ENCODE measurements around the gene OPRM1.

The OPRM1 gene

DNA sequence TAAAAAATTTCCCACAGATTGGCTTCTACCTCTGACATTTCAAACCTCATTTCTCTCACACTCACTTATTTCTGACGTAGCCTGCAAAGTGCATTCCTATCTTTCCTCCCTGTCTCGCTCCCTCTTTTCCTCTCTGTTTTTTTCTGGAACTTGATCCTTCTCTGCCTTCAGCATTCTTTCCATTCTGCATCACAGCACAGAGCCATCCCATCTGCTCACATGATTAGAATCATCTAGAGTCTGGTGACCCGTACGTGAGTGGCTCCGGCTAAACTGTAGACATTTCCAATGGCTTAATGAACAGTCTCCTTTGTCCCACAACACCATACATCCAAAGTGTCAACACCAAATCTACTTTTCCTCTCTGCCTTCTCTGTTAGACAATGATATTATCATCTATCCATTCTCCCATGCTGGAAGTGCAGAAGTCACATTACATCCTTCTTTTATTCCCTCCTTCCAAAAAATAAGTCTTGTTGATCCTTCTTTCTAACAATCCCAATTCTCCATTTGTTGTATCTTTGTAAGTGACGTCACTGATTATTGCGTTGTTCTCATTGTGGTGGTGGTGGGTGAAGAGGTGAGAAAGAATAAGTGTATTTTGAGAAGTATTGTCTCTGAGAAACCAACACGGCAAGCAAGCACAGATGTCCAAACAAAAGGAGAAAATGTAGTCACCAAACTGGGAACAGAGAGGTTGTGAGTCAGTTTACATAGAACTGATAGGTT lies 41.6 kb downstream of the OPRM1 start:
- H3K27ac ChIP-seq (ENCODE audit: low read depth, low read length), result no peak overlapping the region
- no peaks in the 10 kb centered on the region for H3K27me3 ChIP-seq (ENCODE audit: insufficient read depth, low read length)
- no peaks in the 10 kb centered on the region for H3K4me1 ChIP-seq (ENCODE audit: insufficient read depth, low read length)
- WGBS, result 95% methylated on average over 8 of the region's 8 CpGs
- H3K9me3 ChIP-seq (ENCODE audit: insufficient read depth, low read depth, low read length), result no peaks in the 10 kb centered on the region
- no peaks in the 10 kb centered on the region for H3K36me3 ChIP-seq (ENCODE audit: insufficient read depth, low read length)
- no peak overlapping the region for H3K4me3 ChIP-seq (ENCODE audit: low read length)
- H3K9ac ChIP-seq (ENCODE audit: low read depth, low read length), result no peak overlapping the region

DNA sequence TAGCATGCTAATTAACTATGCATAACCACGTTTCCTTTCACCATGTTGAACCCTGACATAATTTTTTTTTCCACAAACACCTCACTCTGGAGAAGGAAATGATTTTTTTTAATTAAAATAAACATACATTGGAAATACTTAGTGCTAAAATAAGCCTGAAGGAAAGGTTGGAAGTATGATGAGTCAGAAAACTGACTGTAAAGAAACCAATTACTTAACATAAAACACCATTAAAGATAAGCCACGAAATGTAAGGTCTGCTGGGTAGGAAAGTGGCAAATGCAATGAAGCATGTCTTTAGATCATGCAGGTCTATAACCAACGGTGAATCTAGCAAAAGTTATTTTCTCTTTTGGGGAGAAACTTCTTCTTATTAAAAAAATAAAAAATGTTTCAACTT lies 47.5 kb downstream of the OPRM1 start:
- Histone ChIP-seq H3K27me3 (ENCODE audit: insufficient read depth, low read length) (no peaks in the 10 kb centered on the region), H3K4me3 (ENCODE audit: low read length) (no peak overlapping the region), H3K9ac (ENCODE audit: low read depth, low read length) (no peak overlapping the region), H3K9me3 (ENCODE audit: insufficient read depth, low read depth, low read length) (no peaks in the 10 kb centered on the region), H3K27ac (ENCODE audit: low read depth, low read length) (no peak overlapping the region), H3K4me1 (ENCODE audit: insufficient read depth, low read length) (no peaks in the 10 kb centered on the region), H3K36me3 (ENCODE audit: insufficient read depth, low read length) (no peaks in the 10 kb centered on the region)
- WGBS, result 96% methylated on average over 2 of the region's 3 CpGs

DNA sequence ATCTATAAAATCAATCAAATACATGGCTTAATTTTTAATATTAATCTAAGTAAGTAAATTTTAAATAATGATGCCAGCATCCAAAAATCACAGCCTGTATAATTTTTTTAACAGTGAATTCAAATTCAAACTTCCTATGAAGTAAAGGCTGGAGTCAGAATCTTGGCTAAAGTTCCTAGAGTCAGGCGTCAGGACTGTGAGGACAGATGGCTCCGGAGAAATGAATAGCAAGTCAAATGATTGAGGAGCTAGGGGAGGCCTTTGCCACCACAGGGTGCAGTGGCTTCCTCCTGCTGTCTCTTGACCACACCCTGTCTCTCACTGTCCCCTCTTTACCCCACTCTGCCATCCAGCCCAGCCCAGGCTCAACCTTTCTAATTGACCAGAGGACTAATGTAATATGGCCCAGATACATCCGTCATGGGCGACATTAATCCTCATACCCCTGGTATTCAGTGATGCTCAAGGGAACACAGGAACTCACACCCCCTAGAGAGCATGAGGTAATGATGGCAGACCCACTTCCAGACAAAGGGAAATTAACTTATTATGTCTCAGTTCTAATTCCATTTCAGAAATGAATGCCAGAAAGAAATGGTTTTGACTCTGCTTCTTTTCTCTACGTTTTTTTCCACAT lies 53.4 kb downstream of the OPRM1 start:
- Histone ChIP-seq H3K27ac (ENCODE audit: low read depth, low read length) (no peak overlapping the region), H3K9ac (ENCODE audit: low read depth, low read length) (no peak overlapping the region), H3K27me3 (ENCODE audit: insufficient read depth, low read length) (no peaks in the 10 kb centered on the region), H3K9me3 (ENCODE audit: insufficient read depth, low read depth, low read length) (no peaks in the 10 kb centered on the region), H3K4me3 (ENCODE audit: low read length) (no peak overlapping the region), H3K4me1 (ENCODE audit: insufficient read depth, low read length) (no peaks in the 10 kb centered on the region), H3K36me3 (ENCODE audit: insufficient read depth, low read length) (no peaks in the 10 kb centered on the region)
- 85% methylated on average over 5 of the region's 5 CpGs for WGBS

DNA sequence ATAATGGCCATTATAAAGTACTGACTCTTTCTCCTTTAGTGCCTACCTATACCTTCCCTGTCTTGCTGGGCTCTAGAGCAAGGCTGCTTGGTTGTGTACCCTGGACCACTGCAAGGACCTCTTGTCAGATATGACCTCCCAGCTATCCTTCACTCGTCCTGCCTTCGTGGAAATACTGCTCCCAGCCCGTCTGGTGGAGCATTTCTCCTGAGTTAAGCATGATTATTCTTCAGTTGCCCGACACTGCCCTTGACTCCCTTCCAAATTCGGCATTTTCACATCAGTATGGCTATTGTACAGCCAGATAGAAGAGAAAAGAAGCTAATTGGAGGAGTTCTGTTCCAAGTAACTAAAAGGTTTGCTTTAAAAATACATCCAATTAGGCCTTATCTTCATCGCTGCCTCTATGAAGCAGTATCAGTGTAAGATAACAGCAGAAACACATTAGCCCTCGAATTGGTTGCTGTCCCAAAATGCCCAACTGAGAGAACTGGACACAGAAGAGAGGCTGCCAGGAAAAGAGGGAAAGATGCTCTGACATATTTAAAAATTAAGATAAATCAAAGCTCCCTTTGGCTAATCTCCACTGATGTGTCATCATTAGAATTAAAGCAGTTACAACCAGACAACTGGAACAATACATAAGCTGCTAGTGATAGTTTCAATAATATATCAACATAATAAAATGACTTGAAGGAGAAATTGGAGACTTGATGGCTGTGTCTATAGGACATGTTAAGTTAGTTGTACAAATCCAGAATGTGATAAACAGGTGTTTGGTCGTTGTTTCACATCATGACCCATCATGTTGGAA lies 54.4 kb downstream of the OPRM1 start:
- Histone ChIP-seq H3K27me3 (ENCODE audit: insufficient read depth, low read length) (no peaks in the 10 kb centered on the region), H3K4me1 (ENCODE audit: insufficient read depth, low read length) (no peaks in the 10 kb centered on the region), H3K9ac (ENCODE audit: low read depth, low read length) (no peak overlapping the region), H3K4me3 (ENCODE audit: low read length) (no peak overlapping the region), H3K9me3 (ENCODE audit: insufficient read depth, low read depth, low read length) (no peaks in the 10 kb centered on the region), H3K36me3 (ENCODE audit: insufficient read depth, low read length) (no peaks in the 10 kb centered on the region), H3K27ac (ENCODE audit: low read depth, low read length) (no peak overlapping the region)
- 96% methylated on average over 8 of the region's 8 CpGs for WGBS

DNA sequence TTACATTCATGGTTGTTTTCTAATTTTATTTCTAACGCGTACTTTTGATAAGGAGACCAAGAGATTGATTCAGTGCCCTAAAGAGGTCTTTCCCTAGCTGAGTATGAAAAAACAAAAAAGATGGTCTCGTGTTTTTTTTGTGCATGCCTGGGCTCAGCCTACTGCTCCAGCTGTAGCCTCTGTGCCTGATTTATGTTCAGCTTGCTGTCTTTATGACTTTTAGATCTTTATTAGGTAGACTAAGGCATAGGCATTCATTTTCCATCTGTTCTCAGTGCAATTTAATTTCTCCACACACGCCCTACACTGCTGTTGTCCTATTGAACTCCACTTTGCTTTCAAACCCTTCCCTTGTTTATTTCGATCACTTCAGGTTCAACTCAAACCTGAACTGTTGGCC lies 56.5 kb downstream of the OPRM1 start:
- Histone ChIP-seq H3K27me3 (ENCODE audit: insufficient read depth, low read length) (no peaks in the 10 kb centered on the region), H3K9me3 (ENCODE audit: insufficient read depth, low read depth, low read length) (no peaks in the 10 kb centered on the region), H3K4me1 (ENCODE audit: insufficient read depth, low read length) (no peaks in the 10 kb centered on the region), H3K4me3 (ENCODE audit: low read length) (no peak overlapping the region), H3K9ac (ENCODE audit: low read depth, low read length) (no peak overlapping the region), H3K27ac (ENCODE audit: low read depth, low read length) (no peak overlapping the region), H3K36me3 (ENCODE audit: insufficient read depth, low read length) (no peaks in the 10 kb centered on the region)
- 96% methylated on average over 5 of the region's 5 CpGs for WGBS

DNA sequence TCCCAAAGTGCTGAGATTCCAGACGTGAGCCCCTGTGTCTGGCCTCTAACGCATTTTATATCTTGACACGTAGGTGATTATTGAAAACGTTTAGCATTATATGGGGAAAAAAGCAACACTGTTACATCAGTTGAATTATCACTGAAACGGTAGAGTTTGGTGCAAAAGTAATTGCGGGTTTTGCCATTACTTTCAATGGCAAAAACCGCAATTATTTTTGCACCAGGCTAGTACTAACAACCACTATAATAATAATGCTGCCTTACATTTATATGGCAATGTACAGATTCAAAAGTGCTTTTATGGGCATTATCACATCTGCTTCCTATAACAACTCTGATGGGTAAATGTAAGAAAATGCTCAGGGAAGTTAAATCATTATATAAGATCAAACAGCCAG lies 57.3 kb downstream of the OPRM1 start:
- Histone ChIP-seq H3K27me3 (ENCODE audit: insufficient read depth, low read length) (no peaks in the 10 kb centered on the region), H3K27ac (ENCODE audit: low read depth, low read length) (no peak overlapping the region), H3K9me3 (ENCODE audit: insufficient read depth, low read depth, low read length) (no peaks in the 10 kb centered on the region), H3K36me3 (ENCODE audit: insufficient read depth, low read length) (no peaks in the 10 kb centered on the region), H3K9ac (ENCODE audit: low read depth, low read length) (no peak overlapping the region), H3K4me1 (ENCODE audit: insufficient read depth, low read length) (no peaks in the 10 kb centered on the region), H3K4me3 (ENCODE audit: low read length) (no peak overlapping the region)
- WGBS, result 93% methylated on average over 7 of the region's 7 CpGs

DNA sequence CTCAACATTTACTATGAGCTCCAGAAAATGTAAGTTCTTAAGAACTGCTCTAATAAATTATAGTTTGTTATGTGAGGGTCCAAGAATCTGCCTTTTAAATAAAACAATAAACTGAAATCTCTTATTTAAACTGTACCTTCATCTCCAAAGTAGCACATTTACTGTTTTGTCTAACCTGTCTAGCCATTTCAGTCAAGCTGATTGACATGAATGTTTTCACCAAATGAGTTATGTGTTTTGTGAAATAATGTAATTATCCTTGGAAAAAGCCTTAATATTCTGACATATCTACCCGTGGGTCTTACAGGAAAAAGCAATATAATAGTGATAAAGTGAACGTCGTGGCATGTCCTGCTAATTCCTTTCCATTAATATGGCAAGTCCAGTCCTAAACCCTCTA lies 57.8 kb downstream of the OPRM1 start:
- Histone ChIP-seq H3K27me3 (ENCODE audit: insufficient read depth, low read length) (no peaks in the 10 kb centered on the region), H3K36me3 (ENCODE audit: insufficient read depth, low read length) (no peaks in the 10 kb centered on the region), H3K4me1 (ENCODE audit: insufficient read depth, low read length) (no peaks in the 10 kb centered on the region), H3K4me3 (ENCODE audit: low read length) (no peak overlapping the region), H3K27ac (ENCODE audit: low read depth, low read length) (no peak overlapping the region), H3K9ac (ENCODE audit: low read depth, low read length) (no peak overlapping the region), H3K9me3 (ENCODE audit: insufficient read depth, low read depth, low read length) (no peaks in the 10 kb centered on the region)
- WGBS, result 92% methylated on average over 3 of the region's 3 CpGs

DNA sequence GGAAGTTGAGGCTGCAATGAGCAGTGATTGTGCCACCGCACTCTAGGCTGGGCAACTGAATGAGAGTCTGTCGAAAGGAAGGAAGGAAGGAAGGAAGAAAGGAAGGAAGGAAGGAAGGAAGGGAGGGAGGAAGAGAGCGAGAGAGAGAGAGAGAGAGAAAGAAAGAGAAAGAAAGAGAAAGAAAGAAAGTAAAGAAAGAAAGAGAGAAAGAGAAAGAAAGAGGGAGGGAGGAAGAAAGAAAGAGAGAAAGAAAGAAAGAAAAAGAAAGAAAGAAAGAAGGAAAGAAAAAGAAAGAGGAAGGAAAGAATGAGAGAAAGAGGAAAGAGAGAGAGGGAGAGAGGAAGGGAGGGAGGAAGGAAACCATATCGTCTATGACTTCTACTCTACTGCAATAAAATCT lies 60.2 kb downstream of the OPRM1 start:
- H3K9me3 ChIP-seq (ENCODE audit: insufficient read depth, low read depth, low read length), result no peaks in the 10 kb centered on the region
- no peaks in the 10 kb centered on the region for H3K27me3 ChIP-seq (ENCODE audit: insufficient read depth, low read length)
- H3K4me3 ChIP-seq (ENCODE audit: low read length), result no peak overlapping the region
- H3K36me3 ChIP-seq (ENCODE audit: insufficient read depth, low read length), result no peaks in the 10 kb centered on the region
- H3K9ac ChIP-seq (ENCODE audit: low read depth, low read length), result no peak overlapping the region
- 95% methylated on average over 3 of the region's 4 CpGs for WGBS
- no peak overlapping the region for H3K27ac ChIP-seq (ENCODE audit: low read depth, low read length)
- H3K4me1 ChIP-seq (ENCODE audit: insufficient read depth, low read length), result no peaks in the 10 kb centered on the region

DNA sequence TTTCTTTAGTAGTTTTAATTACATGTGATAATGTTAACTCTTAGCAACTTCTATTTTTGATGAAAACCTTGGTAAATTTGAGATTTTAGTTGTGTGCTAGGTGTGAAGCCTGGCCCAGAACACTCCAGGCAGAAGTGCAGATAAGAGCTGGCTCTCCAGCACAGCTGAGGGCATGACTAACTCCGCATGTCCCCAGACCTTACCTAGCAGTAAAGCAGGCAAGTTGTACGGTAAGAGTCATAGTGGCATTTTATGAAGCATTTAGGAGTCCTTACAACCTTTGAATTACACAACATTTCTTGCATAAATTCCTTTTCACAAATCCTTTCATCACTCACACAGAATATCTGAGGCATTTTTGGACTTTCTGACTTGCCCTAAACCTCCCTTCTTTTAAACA lies 67.2 kb downstream of the OPRM1 start:
- no peaks in the 10 kb centered on the region for H3K9me3 ChIP-seq (ENCODE audit: insufficient read depth, low read depth, low read length)
- WGBS, result 93% methylated on average over 2 of the region's 2 CpGs

DNA sequence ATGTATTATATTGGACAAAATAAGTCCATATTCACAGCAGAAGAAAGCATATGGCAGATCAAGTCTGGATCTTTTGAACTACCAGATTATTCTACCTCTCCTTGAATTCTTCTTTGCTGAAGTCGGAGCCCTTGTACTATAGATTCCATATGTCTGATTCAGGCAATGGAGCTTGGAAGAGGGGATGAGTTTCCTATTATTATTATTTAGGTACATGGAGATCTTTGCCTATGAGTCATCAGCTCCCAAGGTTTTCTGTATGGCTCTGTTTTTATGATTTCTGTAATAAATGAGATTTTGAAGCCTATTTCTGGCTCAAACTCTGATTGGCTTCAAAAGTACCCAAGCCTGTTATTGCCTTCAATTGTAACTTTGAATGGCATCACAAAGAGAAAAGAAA lies 72.0 kb downstream of the OPRM1 start:
- Histone ChIP-seq H3K27ac (ENCODE audit: low read depth, low read length) (no peak overlapping the region), H3K9ac (ENCODE audit: low read depth, low read length) (no peak overlapping the region), H3K36me3 (ENCODE audit: insufficient read depth, low read length) (no peaks in the 10 kb centered on the region), H3K9me3 (ENCODE audit: insufficient read depth, low read depth, low read length) (no peaks in the 10 kb centered on the region), H3K27me3 (ENCODE audit: insufficient read depth, low read length) (no peaks in the 10 kb centered on the region), H3K4me1 (ENCODE audit: insufficient read depth, low read length) (no peaks in the 10 kb centered on the region), H3K4me3 (ENCODE audit: low read length) (no peak overlapping the region)
- WGBS, result 93% methylated on average over 1 of the region's 1 CpG

More for the DNA sequence above, 67.2 kb downstream of the OPRM1 start:
- H3K27me3 ChIP-seq (ENCODE audit: insufficient read depth, low read length), result no peaks in the 10 kb centered on the region
- no peak overlapping the region for H3K4me3 ChIP-seq (ENCODE audit: low read length)
- no peaks in the 10 kb centered on the region for H3K4me1 ChIP-seq (ENCODE audit: insufficient read depth, low read length)
- H3K27ac ChIP-seq (ENCODE audit: low read depth, low read length), result no peak overlapping the region
- no peak overlapping the region for H3K9ac ChIP-seq (ENCODE audit: low read depth, low read length)
- no peaks in the 10 kb centered on the region for H3K36me3 ChIP-seq (ENCODE audit: insufficient read depth, low read length)

DNA sequence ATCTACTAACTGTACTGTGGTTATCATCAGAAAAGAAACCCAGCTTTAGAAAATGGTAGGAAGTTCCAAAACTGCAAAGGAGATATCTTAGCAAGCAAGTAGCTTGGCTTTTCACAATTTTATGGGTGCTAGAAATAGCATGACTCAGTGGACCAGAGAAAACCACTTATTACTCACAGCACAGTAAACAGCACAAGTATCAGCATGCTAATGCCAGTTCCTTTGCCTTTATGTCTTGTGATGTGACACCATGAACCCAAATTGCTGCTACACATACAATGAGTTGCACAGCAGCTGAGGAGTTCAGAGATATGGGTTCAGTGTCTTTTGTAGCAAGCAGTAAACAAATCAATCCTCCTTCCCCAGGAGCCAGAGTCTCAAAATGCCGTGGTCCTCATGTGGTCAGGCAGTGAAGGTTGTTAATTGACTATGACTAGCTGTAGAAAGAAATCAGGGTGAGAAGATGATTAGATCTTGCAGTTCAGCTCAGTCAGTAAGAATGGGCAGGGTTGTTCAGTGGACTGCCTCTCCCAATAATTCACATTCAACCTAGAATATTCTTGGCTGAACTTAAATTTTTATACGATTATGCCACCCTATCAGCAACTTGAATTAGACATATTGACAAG lies 73.3 kb downstream of the OPRM1 start:
- Histone ChIP-seq H3K36me3 (ENCODE audit: insufficient read depth, low read length) (no peaks in the 10 kb centered on the region), H3K27me3 (ENCODE audit: insufficient read depth, low read length) (no peaks in the 10 kb centered on the region), H3K9me3 (ENCODE audit: insufficient read depth, low read depth, low read length) (no peaks in the 10 kb centered on the region), H3K4me1 (ENCODE audit: insufficient read depth, low read length) (no peaks in the 10 kb centered on the region), H3K27ac (ENCODE audit: low read depth, low read length) (no peak overlapping the region), H3K9ac (ENCODE audit: low read depth, low read length) (no peak overlapping the region), H3K4me3 (ENCODE audit: low read length) (no peak overlapping the region)
- WGBS, result 98% methylated on average over 2 of the region's 2 CpGs

Data from HUES64 (cell line).